ENCODE data around the gene FAAP100. TPM values are rescaled to one million over a fixed set of nuclear protein-coding genes. Genes with fewer than 3 reads are reported as not detected.

Gene FAAP100
- total RNA-seq, 4 donors from 2014 or later: 26.2 to 90.5 (median 37.4) TPM

DNA sequence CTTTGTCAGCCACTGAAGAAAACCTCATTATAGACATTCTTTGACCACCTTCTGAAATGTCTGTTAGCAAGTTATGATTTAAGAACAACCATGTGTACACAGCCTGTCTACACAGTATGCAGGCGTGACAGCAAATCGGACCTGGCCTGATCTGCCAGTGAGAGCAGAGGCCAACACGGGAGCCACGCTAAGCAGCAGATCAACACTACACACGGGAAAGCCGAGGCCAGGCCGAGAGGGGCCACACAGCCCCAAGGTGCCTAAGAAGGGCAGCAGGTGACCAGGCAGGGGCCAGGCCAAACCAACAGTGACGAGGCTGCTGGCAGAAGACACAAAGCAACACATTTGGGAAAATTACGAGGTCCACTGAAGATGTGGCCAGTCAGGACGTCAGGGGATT lies 16.3 kb upstream of the FAAP100 start:
- intact Hi-C loops (cut with DNase I; ENCODE audit: low total_unique reads): no loop called here
- Histone ChIP-seq H3K27ac (peak overlapping the region; percentile 78 to 91 (median 84)), H3K4me3 (no peak overlapping the region), H3K4me1 (peaks cover 21 to 36% (median 31%) of the 10 kb centered on the region in 4 donors), H3K27me3 (no peaks in the 10 kb centered on the region), H3K36me3 (peaks cover 0 to 48% (median 17%) of the 10 kb centered on the region in 4 donors), H3K9me3 (no peaks in the 10 kb centered on the region)
- no peak for DNase-seq
- WGBS, 2 donors (ENCODE audit: low coverage in 1 of 2): 88 to 91% methylated on average over 6 to 10 of the region's 10 CpGs
- no peak for TF ChIP-seq POLR2A (IDR thresholded peaks at IDR 0.05)
- no peak for TF ChIP-seq CTCF (IDR thresholded peaks at IDR 0.05)
- TF ChIP-seq EP300 (IDR thresholded peaks at IDR 0.05; ENCODE audit: low read depth): no peak
- TF ChIP-seq POLR2AphosphoS5 (IDR thresholded peaks at IDR 0.05): no peak
- in situ Hi-C loops (cut with MboI; ENCODE audit: low pct_ligation_motif_present in 1 of 4, low pct_unique_long_range_greater_than_20kb in 1 of 4, low sequenced_read_pairs in 3 of 4): no loop called here

DNA sequence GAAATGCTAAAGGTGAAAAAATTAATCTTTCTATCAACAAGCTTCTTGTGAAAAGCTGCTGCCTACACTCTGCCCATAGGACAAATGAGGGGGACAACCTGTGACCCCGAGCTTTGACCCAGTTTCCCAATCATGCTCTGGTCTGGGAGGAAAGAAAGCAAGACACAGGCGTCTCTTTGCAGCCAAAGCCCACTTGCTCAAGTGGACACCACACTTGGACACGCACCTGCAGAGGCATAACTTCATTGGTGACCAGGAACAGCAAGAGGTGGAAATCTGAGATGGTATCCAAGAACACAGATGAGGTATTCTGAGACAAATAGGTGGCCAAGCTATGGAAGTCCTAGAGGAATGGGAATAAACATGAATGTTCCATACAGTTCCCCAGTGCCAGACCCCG lies 15.0 kb upstream of the FAAP100 start:
- DNase-seq: no peak
- TF ChIP-seq POLR2AphosphoS5 (IDR thresholded peaks at IDR 0.05): no peak
- TF ChIP-seq CTCF (IDR thresholded peaks at IDR 0.05): no peak
- TF ChIP-seq EP300 (IDR thresholded peaks at IDR 0.05; ENCODE audit: low read depth): no peak
- TF ChIP-seq POLR2A (IDR thresholded peaks at IDR 0.05): no peak
- Histone ChIP-seq H3K4me3 (peak overlapping the region in 1 of 4 donors; percentile 28), H3K9me3 (no peaks in the 10 kb centered on the region), H3K36me3 (peaks cover 0 to 54% (median 21%) of the 10 kb centered on the region in 4 donors), H3K27me3 (no peaks in the 10 kb centered on the region), H3K4me1 (peaks cover 21 to 36% (median 31%) of the 10 kb centered on the region in 4 donors), H3K27ac (peak overlapping the region; percentile 78 to 91 (median 84))
- intact Hi-C loops (cut with DNase I; ENCODE audit: low total_unique reads) (no loop called here), in situ Hi-C loops (cut with MboI; ENCODE audit: low pct_ligation_motif_present in 1 of 4, low pct_unique_long_range_greater_than_20kb in 1 of 4, low sequenced_read_pairs in 3 of 4) (no loop called here)
- 20 to 47% methylated on average over 1 to 4 of the region's 4 CpGs for WGBS, 2 donors (ENCODE audit: low coverage in 1 of 2)

DNA sequence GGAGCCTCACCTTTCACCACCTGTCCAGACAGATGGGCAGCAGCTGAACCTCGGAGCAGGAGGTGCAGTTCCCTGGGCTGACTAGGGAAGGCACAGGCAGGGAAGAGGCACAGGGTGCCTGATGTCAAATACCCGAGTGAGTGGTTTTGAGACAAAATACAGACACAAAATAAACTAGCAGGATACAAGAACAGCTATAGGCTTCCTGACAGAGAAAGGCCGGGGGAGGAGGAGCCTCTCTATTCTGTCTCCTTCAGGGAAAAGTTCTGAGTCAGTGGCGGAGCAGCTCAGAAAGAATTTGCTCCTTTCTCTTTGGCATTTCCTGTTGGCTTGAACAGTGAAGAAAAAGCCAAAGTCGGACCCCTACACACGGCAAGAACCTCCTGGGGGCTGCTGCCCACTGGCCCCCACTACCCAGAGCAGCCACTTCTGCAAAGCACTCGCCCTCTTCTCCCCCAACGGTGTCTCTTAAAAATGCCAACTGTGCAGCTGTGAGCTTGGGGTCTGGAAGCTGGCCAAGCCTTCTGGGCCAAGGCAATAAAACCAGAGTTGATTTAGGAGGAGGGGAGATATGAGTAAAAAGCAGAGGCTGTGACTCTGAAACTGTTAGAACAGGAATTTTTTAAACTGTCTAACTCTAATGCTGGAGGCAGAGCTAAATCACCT lies 14.4 kb upstream of the FAAP100 start:
- in situ Hi-C loops (cut with MboI; ENCODE audit: low pct_ligation_motif_present in 1 of 4, low pct_unique_long_range_greater_than_20kb in 1 of 4, low sequenced_read_pairs in 3 of 4) (no loop called here), intact Hi-C loops (cut with DNase I; ENCODE audit: low total_unique reads) (no loop called here)
- Histone ChIP-seq H3K27ac (peak overlapping the region; percentile 78 to 91 (median 84)), H3K9me3 (no peaks in the 10 kb centered on the region), H3K4me3 (peak overlapping the region in 1 of 4 donors; percentile 28), H3K4me1 (peaks cover 21 to 36% (median 31%) of the 10 kb centered on the region in 4 donors), H3K27me3 (no peaks in the 10 kb centered on the region), H3K36me3 (peaks cover 0 to 51% (median 22%) of the 10 kb centered on the region in 4 donors)
- WGBS, 2 donors (ENCODE audit: low coverage in 1 of 2): 23% methylated on average over 8 of the region's 8 CpGs; no CpG with 5 or more reads in 1 of the 2 donors
- peak; percentile 73 for DNase-seq
- TF ChIP-seq POLR2A (IDR thresholded peaks at IDR 0.05): no peak
- TF ChIP-seq CTCF (IDR thresholded peaks at IDR 0.05): no peak
- TF ChIP-seq EP300 (IDR thresholded peaks at IDR 0.05; ENCODE audit: low read depth): no peak
- TF ChIP-seq POLR2AphosphoS5 (IDR thresholded peaks at IDR 0.05): peak; percentile 41 to 54 (median 53)

DNA sequence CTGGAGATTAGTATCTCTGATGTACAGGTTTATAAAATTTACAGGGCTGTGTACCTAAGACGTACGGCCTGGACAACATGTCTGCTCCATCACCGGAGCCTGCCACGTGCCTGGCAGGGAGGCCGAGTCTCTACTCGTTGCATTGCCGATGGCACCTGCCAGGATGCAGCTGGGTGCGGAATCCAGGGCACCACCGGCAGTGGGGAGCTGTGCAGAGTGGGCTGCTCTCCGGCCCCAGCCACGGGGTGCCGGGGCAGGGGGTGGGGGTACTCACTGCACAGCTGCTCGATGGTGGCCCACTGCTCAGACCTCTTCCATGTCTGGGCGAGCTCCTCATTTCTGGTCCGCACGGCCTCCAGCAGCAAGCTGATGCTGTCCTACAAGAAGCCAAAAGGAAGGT lies 13.1 kb upstream of the FAAP100 start:
- peaks cover 21 to 36% (median 31%) of the 10 kb centered on the region in 4 donors for H3K4me1 ChIP-seq
- H3K36me3 ChIP-seq: peaks cover 0 to 44% (median 18%) of the 10 kb centered on the region in 4 donors
- no peak for DNase-seq
- TF ChIP-seq POLR2A (IDR thresholded peaks at IDR 0.05) (no peak), CTCF (IDR thresholded peaks at IDR 0.05) (no peak), EP300 (IDR thresholded peaks at IDR 0.05; ENCODE audit: low read depth) (no peak), POLR2AphosphoS5 (IDR thresholded peaks at IDR 0.05) (no peak)
- WGBS, 2 donors (ENCODE audit: low coverage in 1 of 2): 92% methylated on average over 16 of the region's 16 CpGs; no CpG with 5 or more reads in 1 of the 2 donors
- H3K27ac ChIP-seq: peak overlapping the region; percentile 78 to 91 (median 84)
- H3K27me3 ChIP-seq: no peaks in the 10 kb centered on the region
- intact Hi-C loops (cut with DNase I; ENCODE audit: low total_unique reads): no loop called here
- no peaks in the 10 kb centered on the region for H3K9me3 ChIP-seq
- no peak overlapping the region for H3K4me3 ChIP-seq
- in situ Hi-C loops (cut with MboI; ENCODE audit: low pct_ligation_motif_present in 1 of 4, low pct_unique_long_range_greater_than_20kb in 1 of 4, low sequenced_read_pairs in 3 of 4): no loop called here
